MM.1S (cell line): ENCODE results near the gene LYSMD3.

ENCODE experiments used
- EZH2 ChIP-seq: fragments of 300-600 bp; sonication (generic); optimal IDR thresholded peaks from 2 replicates; pipeline ENCODE3; 2017; ENCODE audit warnings: low read depth, mild to moderate bottlenecking, antibody characterized with exemption, low read length, mixed read lengths
- TF ChIP-seq, protein P1 (sequence below): fragments of 300-600 bp; sonication (generic); IDR thresholded peaks from 2 replicates; pipeline ENCODE4 v1.5.1; 2016; ENCODE audit warnings: antibody characterized with exemption, low read length, mixed read lengths

GRCh38 chr5:90506221-90506620, 23.2 kb downstream of the LYSMD3 start:
- no peak for TF ChIP-seq EZH2
- TF ChIP-seq, protein P1, sequence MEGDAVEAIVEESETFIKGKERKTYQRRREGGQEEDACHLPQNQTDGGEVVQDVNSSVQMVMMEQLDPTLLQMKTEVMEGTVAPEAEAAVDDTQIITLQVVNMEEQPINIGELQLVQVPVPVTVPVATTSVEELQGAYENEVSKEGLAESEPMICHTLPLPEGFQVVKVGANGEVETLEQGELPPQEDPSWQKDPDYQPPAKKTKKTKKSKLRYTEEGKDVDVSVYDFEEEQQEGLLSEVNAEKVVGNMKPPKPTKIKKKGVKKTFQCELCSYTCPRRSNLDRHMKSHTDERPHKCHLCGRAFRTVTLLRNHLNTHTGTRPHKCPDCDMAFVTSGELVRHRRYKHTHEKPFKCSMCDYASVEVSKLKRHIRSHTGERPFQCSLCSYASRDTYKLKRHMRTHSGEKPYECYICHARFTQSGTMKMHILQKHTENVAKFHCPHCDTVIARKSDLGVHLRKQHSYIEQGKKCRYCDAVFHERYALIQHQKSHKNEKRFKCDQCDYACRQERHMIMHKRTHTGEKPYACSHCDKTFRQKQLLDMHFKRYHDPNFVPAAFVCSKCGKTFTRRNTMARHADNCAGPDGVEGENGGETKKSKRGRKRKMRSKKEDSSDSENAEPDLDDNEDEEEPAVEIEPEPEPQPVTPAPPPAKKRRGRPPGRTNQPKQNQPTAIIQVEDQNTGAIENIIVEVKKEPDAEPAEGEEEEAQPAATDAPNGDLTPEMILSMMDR: no peak
